Trophoblast cell (in vitro differentiated cells and primary cell): ENCODE results near the gene KLHDC3.

Experiments used
- DNase-seq, 2 donors: peaks; one replicate each; pipeline ENCODE4 v3.0.0-alpha.2; 2016
- H2AFZ ChIP-seq: 2 replicates; pipeline ENCODE4 v1.6.1; 2013; ENCODE audit warnings: low read length, moderate library complexity, mild to moderate bottlenecking; ENCODE audit not compliant: insufficient read depth, poor library complexity
- H2AK5ac ChIP-seq: 2 replicates; pipeline ENCODE4 v1.6.1; 2013; ENCODE audit warnings: mild to moderate bottlenecking, low read length
- H2BK120ac ChIP-seq: 2 replicates; pipeline ENCODE4 v1.6.1; 2013; ENCODE audit warnings: low read length, mild to moderate bottlenecking, moderate library complexity; ENCODE audit not compliant: insufficient read depth, poor library complexity
- H2BK12ac ChIP-seq: 2 replicates; pipeline ENCODE4 v1.6.1; 2013; ENCODE audit warnings: mild to moderate bottlenecking, low read length, moderate library complexity
- H2BK5ac ChIP-seq: 2 replicates; pipeline ENCODE4 v1.6.1; 2013; ENCODE audit warnings: low read length, low read depth, moderate library complexity, mild to moderate bottlenecking; ENCODE audit not compliant: poor library complexity
- H3K14ac ChIP-seq: 2 replicates; pipeline ENCODE4 v1.6.1; 2013; ENCODE audit warnings: mild to moderate bottlenecking, low read length
- H3K18ac ChIP-seq: 2 replicates; pipeline ENCODE4 v1.6.1; 2013; ENCODE audit warnings: mild to moderate bottlenecking, low read length
- H3K23ac ChIP-seq: 2 replicates; pipeline ENCODE4 v1.6.1; 2013; ENCODE audit warnings: low read length
- H3K27ac ChIP-seq: 2 replicates; pipeline ENCODE4 v1.5.1; 2013; ENCODE audit warnings: low read depth, mild to moderate bottlenecking, inconsistent platforms, low read length, moderate library complexity
- H3K27me3 ChIP-seq: 2 replicates; pipeline ENCODE4 v1.6.1; 2013; ENCODE audit warnings: inconsistent platforms, mild to moderate bottlenecking, low read length, moderate library complexity; ENCODE audit not compliant: insufficient read depth
- H3K36me3 ChIP-seq, 2 experiments: 1 replicate in 1 of 2; 2 replicates in 1 of 2; pipeline ENCODE4 v1.6.1; 2013; ENCODE audit warnings: low read length in 2 of 2, mild to moderate bottlenecking in 2 of 2, moderate library complexity in 1 of 2; ENCODE audit not compliant: insufficient read depth in 2 of 2, control insufficient read depth in 1 of 2
- H3K4ac ChIP-seq: 2 replicates; pipeline ENCODE4 v1.6.1; 2013; ENCODE audit warnings: low read depth, mild to moderate bottlenecking, low read length, moderate library complexity
- H3K4me1 ChIP-seq, 2 experiments: 1 replicate in 1 of 2; 2 replicates in 1 of 2; pipeline ENCODE4 v1.6.1; 2013; ENCODE audit warnings: low read length in 2 of 2, mild to moderate bottlenecking in 2 of 2, moderate library complexity in 1 of 2; ENCODE audit not compliant: insufficient read depth in 2 of 2, control insufficient read depth in 1 of 2
- H3K4me2 ChIP-seq: 2 replicates; pipeline ENCODE4 v1.6.1; 2013; ENCODE audit warnings: inconsistent platforms, mild to moderate bottlenecking, low read length, moderate library complexity
- H3K4me3 ChIP-seq: 2 replicates; pipeline ENCODE4 v1.5.1; 2013; ENCODE audit warnings: mild to moderate bottlenecking, low read depth, low read length, inconsistent platforms
- H3K79me1 ChIP-seq: one replicate; pipeline ENCODE4 v1.6.1; 2013; ENCODE audit warnings: low read length
- H3K79me2 ChIP-seq: 2 replicates; pipeline ENCODE4 v1.6.1; 2013; ENCODE audit warnings: low read length, mild to moderate bottlenecking; ENCODE audit not compliant: control insufficient read depth, insufficient read depth, poor library complexity
- H3K9ac ChIP-seq: 2 replicates; pipeline ENCODE4 v1.6.1; 2013; ENCODE audit warnings: mild to moderate bottlenecking, low read length
- H3K9me3 ChIP-seq: 2 replicates; pipeline ENCODE4 v1.6.1; 2013; ENCODE audit warnings: low read depth, mild to moderate bottlenecking, control low read depth, inconsistent platforms, low read length; ENCODE audit not compliant: insufficient read depth
- H4K12ac ChIP-seq: 2 replicates; pipeline ENCODE4 v1.6.1; 2013; ENCODE audit warnings: low read depth, mild to moderate bottlenecking, low read length, moderate library complexity
- H4K8ac ChIP-seq: 2 replicates; pipeline ENCODE4 v1.6.1; 2013; ENCODE audit warnings: low read depth, mild to moderate bottlenecking, low read length, moderate library complexity
- H4K91ac ChIP-seq: one replicate; pipeline ENCODE4 v1.6.1; 2013; ENCODE audit warnings: low read depth, mild to moderate bottlenecking, low read length, moderate library complexity
- WGBS: extraction: QIAGEN DNeasy Blood & Tissue Kit; methylation state at CpG from one replicate; pipeline ENCODE4 v1.1.7; 2013; ENCODE audit warnings: missing lambda C conversion rate; ENCODE audit not compliant: insufficient read length, insufficient coverage; ENCODE audit errors: extremely low coverage; 5-methylcytosine and 5-hydroxymethylcytosine counted together

Gene KLHDC3

DNA sequence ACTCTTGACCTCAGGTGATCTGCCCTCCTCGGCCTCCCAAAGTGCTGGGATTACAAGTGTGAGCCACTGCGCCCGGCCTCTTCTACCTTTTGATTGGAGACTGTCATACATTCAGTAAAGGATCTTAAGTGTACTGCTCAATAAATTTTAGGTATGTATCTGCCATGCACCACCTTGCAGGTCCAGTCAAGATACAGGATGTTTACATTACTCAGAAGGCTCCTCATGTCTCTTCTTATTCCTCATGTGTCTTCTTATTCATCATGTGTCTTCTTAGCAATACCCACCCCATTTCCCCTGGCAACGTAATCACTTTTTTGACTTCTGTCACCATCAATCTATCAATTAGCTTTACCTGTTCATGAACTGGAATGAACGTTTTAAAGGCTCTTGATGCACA lies 8.2 kb upstream of the KLHDC3 start:
- H3K9ac ChIP-seq: no peak overlapping the region
- H2BK120ac ChIP-seq: no peak overlapping the region
- H4K8ac ChIP-seq: no peak overlapping the region
- no peak for DNase-seq
- no peaks in the 10 kb centered on the region for H3K4me1 ChIP-seq
- no peak overlapping the region for H2AFZ ChIP-seq
- no peak overlapping the region for H2BK5ac ChIP-seq
- no CpG with 5 or more reads among the region's 5 CpGs for WGBS
- H3K27ac ChIP-seq: no peak overlapping the region
- H3K4me2 ChIP-seq: no peak overlapping the region
- no peaks in the 10 kb centered on the region for H3K9me3 ChIP-seq
- no peak overlapping the region for H3K4ac ChIP-seq
- H3K23ac ChIP-seq: no peak overlapping the region
- H3K4me3 ChIP-seq: no peak overlapping the region
- no peak overlapping the region for H3K18ac ChIP-seq
- peaks cover 45 to 52% of the 10 kb centered on the region in 2 experiments for H3K36me3 ChIP-seq
- H3K27me3 ChIP-seq: no peaks in the 10 kb centered on the region
- no peak overlapping the region for H4K91ac ChIP-seq
- no peak overlapping the region for H2AK5ac ChIP-seq
- H3K79me1 ChIP-seq: no peaks in the 10 kb centered on the region
- H3K79me2 ChIP-seq: no peaks in the 10 kb centered on the region
- no peak overlapping the region for H4K12ac ChIP-seq
- no peak overlapping the region for H3K14ac ChIP-seq
- H2BK12ac ChIP-seq: no peak overlapping the region

DNA sequence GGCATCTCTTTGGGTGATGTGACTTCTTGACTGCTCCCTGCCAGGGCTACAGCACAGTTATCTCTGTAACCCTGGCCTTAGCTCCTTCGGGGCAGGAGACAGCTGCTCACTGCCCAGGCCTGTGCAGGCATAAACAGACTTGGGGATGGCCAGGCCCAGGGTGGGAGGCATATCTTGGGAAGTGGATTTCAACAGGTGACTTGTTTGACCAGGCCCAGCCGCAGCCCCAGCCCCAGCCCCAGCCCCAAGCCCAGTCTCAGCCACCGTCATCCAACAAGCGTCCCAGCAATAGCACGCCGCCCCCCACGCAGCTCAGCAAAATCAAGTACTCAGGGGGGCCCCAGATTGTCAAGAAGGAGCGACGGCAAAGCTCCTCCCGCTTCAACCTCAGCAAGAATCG lies 7.8 kb upstream of the KLHDC3 start:
- Histone ChIP-seq H2AK5ac (no peak overlapping the region), H3K79me1 (no peaks in the 10 kb centered on the region), H2BK12ac (no peak overlapping the region), H3K4me1 (no peaks in the 10 kb centered on the region), H3K27ac (no peak overlapping the region), H3K79me2 (no peaks in the 10 kb centered on the region), H3K36me3 (peaks cover 49 to 56% of the 10 kb centered on the region in 2 experiments), H2BK120ac (no peak overlapping the region), H3K9me3 (no peaks in the 10 kb centered on the region), H3K4me3 (no peak overlapping the region), H3K4me2 (no peak overlapping the region), H4K91ac (no peak overlapping the region), H3K9ac (no peak overlapping the region), H2BK5ac (no peak overlapping the region), H3K14ac (no peak overlapping the region), H3K18ac (no peak overlapping the region), H3K4ac (no peak overlapping the region), H3K27me3 (no peaks in the 10 kb centered on the region), H3K23ac (no peak overlapping the region), H2AFZ (no peak overlapping the region), H4K8ac (no peak overlapping the region), H4K12ac (no peak overlapping the region)
- no CpG with 5 or more reads among the region's 11 CpGs for WGBS
- DNase-seq: no peak

DNA sequence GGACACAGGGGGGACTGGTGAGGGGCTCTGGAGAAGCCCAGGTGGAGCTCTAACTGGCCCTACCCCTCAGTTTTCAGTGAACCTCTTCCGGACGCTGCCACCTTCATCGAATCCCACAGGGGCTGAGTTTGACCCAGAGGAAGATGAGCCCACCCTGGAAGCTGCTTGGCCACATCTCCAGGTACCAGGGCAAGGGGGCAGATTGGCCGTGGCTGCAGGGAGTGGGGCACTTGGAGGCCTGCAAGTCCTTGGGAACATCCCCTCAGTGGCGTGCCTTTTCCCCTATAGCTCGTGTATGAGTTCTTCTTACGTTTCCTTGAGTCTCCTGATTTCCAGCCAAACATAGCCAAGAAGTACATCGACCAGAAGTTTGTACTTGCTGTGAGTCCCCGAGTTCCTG lies 6.9 kb upstream of the KLHDC3 start:
- no peak overlapping the region for H2AK5ac ChIP-seq
- no peak overlapping the region for H4K91ac ChIP-seq
- H3K79me2 ChIP-seq: no peaks in the 10 kb centered on the region
- no peak overlapping the region for H2BK5ac ChIP-seq
- no peak overlapping the region for H3K4me2 ChIP-seq
- H4K12ac ChIP-seq: no peak overlapping the region
- H3K27me3 ChIP-seq: no peaks in the 10 kb centered on the region
- no peak overlapping the region for H3K4ac ChIP-seq
- H3K36me3 ChIP-seq: peaks cover 58 to 64% of the 10 kb centered on the region in 2 experiments
- DNase-seq: no peak
- no peak overlapping the region for H2AFZ ChIP-seq
- H3K79me1 ChIP-seq: no peaks in the 10 kb centered on the region
- no peak overlapping the region for H3K4me3 ChIP-seq
- H3K23ac ChIP-seq: no peak overlapping the region
- H3K14ac ChIP-seq: no peak overlapping the region
- no peak overlapping the region for H3K18ac ChIP-seq
- H2BK120ac ChIP-seq: no peak overlapping the region
- H3K4me1 ChIP-seq: no peaks in the 10 kb centered on the region
- no peak overlapping the region for H4K8ac ChIP-seq
- WGBS: no CpG with 5 or more reads among the region's 9 CpGs
- no peak overlapping the region for H3K27ac ChIP-seq
- H2BK12ac ChIP-seq: no peak overlapping the region
- H3K9ac ChIP-seq: no peak overlapping the region
- no peaks in the 10 kb centered on the region for H3K9me3 ChIP-seq

DNA sequence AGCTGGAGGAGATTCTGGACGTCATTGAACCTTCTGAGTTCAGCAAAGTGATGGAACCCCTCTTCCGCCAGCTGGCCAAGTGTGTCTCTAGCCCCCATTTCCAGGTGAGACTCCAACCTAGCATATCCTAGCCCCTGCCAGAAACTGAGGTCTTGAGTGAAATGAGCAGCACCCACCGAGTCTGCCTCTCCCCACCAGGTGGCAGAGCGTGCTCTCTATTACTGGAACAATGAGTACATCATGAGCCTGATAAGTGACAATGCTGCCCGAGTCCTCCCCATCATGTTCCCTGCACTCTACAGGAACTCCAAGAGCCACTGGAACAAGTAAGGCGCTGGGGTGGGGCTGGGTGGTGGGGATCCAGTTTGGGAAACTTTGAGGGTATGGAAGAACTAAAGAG lies 4.9 kb upstream of the KLHDC3 start:
- Histone ChIP-seq H3K27ac (no peak overlapping the region), H3K18ac (no peak overlapping the region), H4K12ac (no peak overlapping the region), H3K23ac (no peak overlapping the region), H3K79me2 (peaks cover 4% of the 10 kb centered on the region), H4K8ac (no peak overlapping the region), H4K91ac (no peak overlapping the region), H3K9me3 (no peaks in the 10 kb centered on the region), H3K4ac (no peak overlapping the region), H3K4me1 (peaks cover 6 to 8% of the 10 kb centered on the region in 2 experiments), H3K4me3 (no peak overlapping the region), H3K14ac (no peak overlapping the region), H2BK12ac (no peak overlapping the region), H2AK5ac (no peak overlapping the region), H3K79me1 (peaks cover under 1% of the 10 kb centered on the region), H3K27me3 (no peaks in the 10 kb centered on the region), H2AFZ (no peak overlapping the region), H3K4me2 (no peak overlapping the region), H2BK5ac (no peak overlapping the region), H2BK120ac (no peak overlapping the region), H3K9ac (no peak overlapping the region), H3K36me3 (peaks cover 59 to 62% of the 10 kb centered on the region in 2 experiments)
- peak; percentile 46 to 53 for DNase-seq
- WGBS: no CpG with 5 or more reads among the region's 6 CpGs
